Stimulated activated CD4-positive, alpha-beta T cell treated with anti-CD3 and anti-CD28 coated beads, Interleukin-2, amount 100 ng/mL, for 4 hours (primary cell): Measurements from ENCODE around the gene KAZN.

Experiments used
- DNase-seq: peaks from one replicate; pipeline ENCODE4 v3.0.0-alpha.2; 2020; ENCODE audit warnings: low read depth

The KAZN gene

GRCh38 chr1:15148004-15148403, 549.5 kb downstream of the KAZN start:
- DNase-seq = no peak

- no peak for DNase-seq
Observed at GRCh38 chr1:15148475-15148874, 550.0 kb downstream of the KAZN start.

GRCh38 chr1:15148941-15149340, 550.5 kb downstream of the KAZN start:
- DNase-seq = no peak

DNA sequence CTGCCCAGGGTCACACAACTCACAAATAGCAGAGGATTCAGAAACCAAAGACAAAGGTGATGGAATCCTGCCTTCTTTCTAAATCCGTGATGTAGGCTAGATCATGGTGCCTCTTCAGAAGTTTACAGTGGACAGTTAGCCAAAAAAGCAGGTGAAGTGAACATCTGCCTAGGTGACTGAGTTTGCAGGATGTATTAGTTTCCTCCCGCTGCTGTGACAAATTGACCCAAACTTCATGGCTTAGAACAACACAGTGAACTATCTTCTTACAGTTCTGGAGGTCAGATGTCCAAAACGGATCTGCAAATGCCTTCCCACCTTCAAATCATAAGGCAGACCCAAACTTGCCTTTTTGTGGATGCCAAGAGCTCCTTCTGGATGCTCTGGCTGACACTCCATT, 551.9 kb downstream of the KAZN start:
- DNase-seq = no peak

- DNase-seq = no peak
Observed at GRCh38 chr1:15151377-15151806, 552.9 kb downstream of the KAZN start.

GRCh38 chr1:15151871-15152270, 553.4 kb downstream of the KAZN start:
- no peak for DNase-seq

DNA sequence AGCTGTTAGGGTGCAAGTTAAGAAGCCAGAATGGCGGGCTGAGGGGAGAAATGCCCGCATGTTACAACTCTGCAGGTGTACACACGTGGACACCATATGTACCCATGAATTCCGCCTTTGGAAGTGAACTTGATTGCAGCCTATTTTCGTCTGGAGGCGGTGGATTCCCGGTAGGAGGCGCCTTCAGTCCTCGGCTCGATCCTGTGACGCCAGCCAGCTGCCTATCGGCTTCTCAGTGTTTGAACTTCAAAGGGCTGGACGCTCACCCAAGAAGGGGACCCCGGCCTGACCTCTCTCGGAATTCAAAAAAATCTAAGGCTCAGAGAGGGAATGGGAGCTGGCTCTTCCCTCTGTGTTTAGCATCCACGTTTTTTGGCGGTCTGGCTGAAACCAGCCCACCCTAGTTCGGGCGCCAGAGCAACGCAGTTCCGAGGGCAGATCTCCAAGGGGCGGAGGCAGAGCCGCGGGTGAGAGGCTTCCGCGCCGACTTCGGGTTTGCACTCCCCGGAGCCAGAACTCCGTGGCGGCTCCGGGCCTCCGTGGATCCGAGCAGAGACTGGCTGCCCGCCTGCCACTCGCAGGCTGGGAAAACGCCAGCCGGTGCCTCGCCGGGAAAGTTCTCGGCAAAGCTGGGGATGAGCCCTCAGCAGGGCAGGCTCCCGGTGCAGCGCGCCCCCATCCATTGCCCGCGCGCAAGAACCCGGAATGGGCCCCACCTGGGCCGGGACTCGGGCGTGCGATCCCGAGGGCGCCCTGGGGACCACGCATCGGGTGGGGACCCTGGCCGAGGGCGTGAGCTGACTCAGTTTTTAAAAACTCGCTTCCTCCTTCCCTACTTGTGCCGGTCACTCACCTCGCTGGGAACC, 554.1 kb downstream of the KAZN start:
- no peak for DNase-seq

DNA sequence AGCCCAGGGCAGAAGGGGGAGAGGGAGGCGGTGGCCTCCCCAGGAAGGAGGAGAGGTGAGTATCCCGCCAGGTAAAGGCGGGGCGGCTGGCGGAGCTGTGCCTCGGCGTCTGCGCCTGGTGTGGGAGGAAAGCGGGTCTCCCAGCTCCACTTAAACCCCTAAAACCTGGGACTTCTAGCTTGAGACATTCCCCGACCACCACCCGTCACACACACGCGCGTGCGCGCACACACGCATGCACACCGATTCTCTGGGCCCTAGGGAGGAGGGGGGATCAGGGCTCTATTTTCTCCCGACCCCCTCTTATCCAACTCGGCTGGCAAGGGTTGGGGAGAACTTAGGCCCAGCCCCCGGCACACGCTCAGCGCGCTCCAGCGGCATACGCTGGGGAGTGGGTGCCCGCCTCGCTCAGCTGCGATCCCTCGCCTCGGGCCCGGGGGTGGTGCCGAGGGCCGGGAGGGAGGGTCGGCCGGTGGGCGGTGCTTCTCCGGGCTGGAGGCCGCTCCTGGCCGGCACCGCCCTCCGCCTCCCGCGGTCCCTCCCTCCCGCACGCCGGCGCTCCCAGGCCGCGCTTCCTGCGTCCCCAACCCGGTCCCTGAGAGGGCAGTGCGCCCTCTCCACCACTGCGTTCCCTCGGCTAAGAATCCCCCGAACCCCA, 554.8 kb downstream of the KAZN start, which contains the start of gene TMEM51:
TMEM51 (plus strand) TSS at position 564 of the 658 bp plus-strand sequence. CDS start 61,341 bp downstream, outside the sequence.
- DNase-seq = no peak

- no peak for DNase-seq
Observed at GRCh38 chr1:15153842-15154479, 555.5 kb downstream of the KAZN start.

DNA sequence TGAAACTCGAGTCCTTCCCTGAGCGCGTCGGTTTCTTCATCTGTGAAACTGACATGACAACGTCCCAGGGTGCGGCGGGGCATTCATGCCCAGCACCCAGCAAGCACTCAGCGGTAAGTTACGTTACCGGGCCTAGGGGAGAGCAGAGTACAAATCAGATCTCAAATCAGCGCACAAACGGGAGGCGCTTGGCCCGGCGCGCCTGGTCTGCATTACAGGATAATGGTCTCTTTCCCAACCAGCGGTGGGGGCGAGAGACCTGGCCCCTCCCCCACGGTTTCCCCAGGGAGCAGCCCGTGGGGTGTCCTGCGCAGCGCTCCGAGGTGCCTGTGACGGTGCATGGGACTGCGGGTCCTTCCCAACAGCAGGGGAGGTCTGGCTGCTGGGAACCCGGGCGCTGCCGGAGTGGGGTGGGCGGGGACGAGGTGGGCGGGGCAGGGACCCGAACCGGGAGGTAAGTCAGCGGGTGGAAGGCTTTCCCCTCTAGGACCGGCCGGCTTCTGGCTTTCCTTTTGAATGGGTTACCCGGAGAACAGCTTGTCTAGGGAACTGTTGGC, 556.1 kb downstream of the KAZN start:
- DNase-seq = no peak

- no peak for DNase-seq
Observed at GRCh38 chr1:15155191-15155590, 556.7 kb downstream of the KAZN start.

GRCh38 chr1:15155888-15156741, 557.6 kb downstream of the KAZN start:
- DNase-seq = no peak

GRCh38 chr1:15156807-15157380, 558.4 kb downstream of the KAZN start:
- no peak for DNase-seq

- no peak for DNase-seq
Observed at GRCh38 chr1:15157524-15158399, 559.3 kb downstream of the KAZN start.

- DNase-seq = no peak
Observed at GRCh38 chr1:15158506-15159165, 560.2 kb downstream of the KAZN start.

GRCh38 chr1:15159166-15159555, 560.7 kb downstream of the KAZN start:
- DNase-seq = no peak

GRCh38 chr1:15160626-15161025, 562.1 kb downstream of the KAZN start:
- no peak for DNase-seq

- no peak for DNase-seq
Observed at GRCh38 chr1:15167386-15167785, 568.9 kb downstream of the KAZN start.
